ENCODE data around the gene ZBTB16.

DNA sequence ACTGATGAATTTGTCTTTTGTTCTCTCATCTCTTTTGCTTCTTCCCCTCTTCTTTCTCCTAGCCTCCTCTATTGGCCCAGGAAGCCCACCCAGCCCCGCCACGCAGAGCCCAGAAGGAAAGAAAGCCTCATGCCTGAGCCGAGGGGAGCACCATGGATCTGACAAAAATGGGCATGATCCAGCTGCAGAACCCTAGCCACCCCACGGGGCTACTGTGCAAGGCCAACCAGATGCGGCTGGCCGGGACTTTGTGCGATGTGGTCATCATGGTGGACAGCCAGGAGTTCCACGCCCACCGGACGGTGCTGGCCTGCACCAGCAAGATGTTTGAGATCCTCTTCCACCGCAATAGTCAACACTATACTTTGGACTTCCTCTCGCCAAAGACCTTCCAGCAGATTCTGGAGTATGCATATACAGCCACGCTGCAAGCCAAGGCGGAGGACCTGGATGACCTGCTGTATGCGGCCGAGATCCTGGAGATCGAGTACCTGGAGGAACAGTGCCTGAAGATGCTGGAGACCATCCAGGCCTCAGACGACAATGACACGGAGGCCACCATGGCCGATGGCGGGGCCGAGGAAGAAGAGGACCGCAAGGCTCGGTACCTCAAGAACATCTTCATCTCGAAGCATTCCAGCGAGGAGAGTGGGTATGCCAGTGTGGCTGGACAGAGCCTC lies 3.8 kb downstream of the ZBTB16 start:
- TF ChIP-seq, protein P1, sequence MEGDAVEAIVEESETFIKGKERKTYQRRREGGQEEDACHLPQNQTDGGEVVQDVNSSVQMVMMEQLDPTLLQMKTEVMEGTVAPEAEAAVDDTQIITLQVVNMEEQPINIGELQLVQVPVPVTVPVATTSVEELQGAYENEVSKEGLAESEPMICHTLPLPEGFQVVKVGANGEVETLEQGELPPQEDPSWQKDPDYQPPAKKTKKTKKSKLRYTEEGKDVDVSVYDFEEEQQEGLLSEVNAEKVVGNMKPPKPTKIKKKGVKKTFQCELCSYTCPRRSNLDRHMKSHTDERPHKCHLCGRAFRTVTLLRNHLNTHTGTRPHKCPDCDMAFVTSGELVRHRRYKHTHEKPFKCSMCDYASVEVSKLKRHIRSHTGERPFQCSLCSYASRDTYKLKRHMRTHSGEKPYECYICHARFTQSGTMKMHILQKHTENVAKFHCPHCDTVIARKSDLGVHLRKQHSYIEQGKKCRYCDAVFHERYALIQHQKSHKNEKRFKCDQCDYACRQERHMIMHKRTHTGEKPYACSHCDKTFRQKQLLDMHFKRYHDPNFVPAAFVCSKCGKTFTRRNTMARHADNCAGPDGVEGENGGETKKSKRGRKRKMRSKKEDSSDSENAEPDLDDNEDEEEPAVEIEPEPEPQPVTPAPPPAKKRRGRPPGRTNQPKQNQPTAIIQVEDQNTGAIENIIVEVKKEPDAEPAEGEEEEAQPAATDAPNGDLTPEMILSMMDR (IDR thresholded peaks at IDR 0.05), result no peak
- no peak for TF ChIP-seq POLR2A (IDR thresholded peaks at IDR 0.05)
- TF ChIP-seq EP300 (IDR thresholded peaks at IDR 0.05), result no peak
- peak in 2 of 4 donors; percentile 3 to 30 for TF ChIP-seq POLR2AphosphoS5 (IDR thresholded peaks at IDR 0.05)

All from sigmoid colon (tissue), 4 donors.